ENCODE data around the gene SASH3.
"Not testable (repeated sequence)": the region's sequence is repeated elsewhere in the genome, so short reads cannot be mapped to it uniquely, and the experiment has no call there.

Gene SASH3

DNA sequence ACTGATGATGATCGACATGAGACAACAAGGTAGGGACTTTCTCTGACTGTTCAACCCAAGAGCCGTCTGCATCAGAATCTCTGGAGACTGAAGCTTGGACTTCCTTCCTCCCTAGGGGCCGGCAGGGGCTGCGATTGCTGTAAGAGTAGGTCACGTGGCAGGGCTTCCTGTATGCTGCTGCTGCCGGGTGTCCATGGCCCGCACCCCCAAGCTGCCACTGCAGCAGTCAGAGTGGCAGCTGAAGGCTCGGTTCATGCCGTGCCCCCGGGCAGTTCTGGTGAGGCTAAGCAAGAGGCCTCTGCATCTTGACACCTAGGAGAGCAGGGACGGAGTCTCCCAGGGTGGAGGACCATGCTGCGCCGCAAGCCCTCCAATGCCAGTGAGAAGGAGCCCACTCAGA is at the start of gene SASH3:
TSS of gene SASH3 (plus strand) at position 203 of the 400 bp plus-strand sequence. CDS start at position 352, 149 bp downstream.
- no peak for DNase-seq
- no peak for TF ChIP-seq GATA1 (IDR thresholded peaks at IDR 0.05; ENCODE audit: low read depth, low read length)
- no peak for TF ChIP-seq POLR2A (IDR thresholded peaks at IDR 0.05; ENCODE audit: low read length)

DNA sequence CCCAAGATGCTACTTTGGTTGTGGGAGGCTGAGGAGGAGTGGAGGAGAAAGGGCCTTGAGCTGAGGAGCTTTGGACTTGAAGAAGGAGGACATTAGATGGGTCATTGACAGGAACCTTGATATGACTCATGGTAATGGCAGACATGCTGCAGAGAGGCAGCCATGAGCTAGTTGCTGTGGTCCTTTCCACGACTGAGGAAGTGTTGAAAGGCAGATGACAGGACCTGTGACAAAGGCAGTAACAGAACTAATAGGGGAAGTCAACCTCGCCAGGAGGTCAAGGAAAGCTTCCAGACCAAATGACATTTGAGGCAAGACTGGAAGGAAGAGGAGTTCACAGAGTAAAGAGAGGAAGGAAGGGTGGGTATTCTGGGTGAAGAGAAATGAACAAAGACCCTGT is 48.5 kb upstream of the SASH3 start:
- TF ChIP-seq POLR2A (IDR thresholded peaks at IDR 0.05; ENCODE audit: low read length), result no peak
- TF ChIP-seq GATA1 (IDR thresholded peaks at IDR 0.05; ENCODE audit: low read depth, low read length), result no peak
- DNase-seq, result no peak

- DNase-seq, result no peak
- no peak for TF ChIP-seq POLR2A (IDR thresholded peaks at IDR 0.05; ENCODE audit: low read length)
- no peak for TF ChIP-seq GATA1 (IDR thresholded peaks at IDR 0.05; ENCODE audit: low read depth, low read length)
These were observed 46.9 kb upstream of the SASH3 start for GRCh38 chrX:129732857-129733256.

DNA sequence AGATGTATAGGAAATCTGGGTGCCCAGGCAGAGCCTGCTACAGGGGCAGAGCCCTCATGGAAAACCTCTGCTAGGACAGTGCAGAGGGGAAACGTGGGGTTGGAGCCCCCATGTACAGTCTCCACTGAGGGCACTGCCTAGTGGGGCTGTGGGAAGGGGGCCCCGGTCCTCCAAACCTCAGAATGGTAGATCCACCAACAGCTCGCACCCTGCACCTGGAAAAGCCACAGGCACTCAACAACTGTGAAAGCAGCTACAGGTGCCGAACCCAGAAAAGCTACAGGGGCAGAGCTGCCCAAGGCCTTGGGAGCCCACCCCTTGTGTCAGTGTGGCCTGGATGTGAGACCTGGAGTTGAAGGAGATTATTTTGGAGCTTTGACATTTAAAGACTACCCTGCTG is 46.4 kb upstream of the SASH3 start:
- TF ChIP-seq GATA1 (IDR thresholded peaks at IDR 0.05; ENCODE audit: low read depth, low read length) (no peak), POLR2A (IDR thresholded peaks at IDR 0.05; ENCODE audit: low read length) (no peak)
- DNase-seq, result no peak

DNA sequence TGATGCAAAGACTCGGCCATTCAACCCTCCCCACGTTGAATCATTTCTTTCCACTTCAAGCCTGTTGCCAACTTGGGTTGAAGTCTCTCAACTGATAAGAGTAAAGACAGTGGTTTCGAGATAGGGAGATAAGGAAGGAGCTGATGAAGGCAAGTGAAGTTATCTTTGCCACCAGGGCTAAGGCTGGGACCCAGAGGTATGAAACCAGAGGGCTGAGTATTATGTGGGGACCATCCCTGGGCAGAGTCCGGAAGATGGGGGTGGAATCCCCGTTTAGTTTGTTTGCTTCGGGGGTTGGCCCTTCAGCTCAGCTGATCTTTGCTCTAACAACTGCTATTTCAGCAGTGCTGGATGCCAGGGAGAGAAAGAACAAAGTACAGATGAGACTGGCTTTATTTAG is 43.3 kb upstream of the SASH3 start:
- peak in 1 of 2 experiments; percentile 2 for DNase-seq
- TF ChIP-seq GATA1 (IDR thresholded peaks at IDR 0.05; ENCODE audit: low read depth, low read length) (no peak), POLR2A (IDR thresholded peaks at IDR 0.05; ENCODE audit: low read length) (no peak)

DNA sequence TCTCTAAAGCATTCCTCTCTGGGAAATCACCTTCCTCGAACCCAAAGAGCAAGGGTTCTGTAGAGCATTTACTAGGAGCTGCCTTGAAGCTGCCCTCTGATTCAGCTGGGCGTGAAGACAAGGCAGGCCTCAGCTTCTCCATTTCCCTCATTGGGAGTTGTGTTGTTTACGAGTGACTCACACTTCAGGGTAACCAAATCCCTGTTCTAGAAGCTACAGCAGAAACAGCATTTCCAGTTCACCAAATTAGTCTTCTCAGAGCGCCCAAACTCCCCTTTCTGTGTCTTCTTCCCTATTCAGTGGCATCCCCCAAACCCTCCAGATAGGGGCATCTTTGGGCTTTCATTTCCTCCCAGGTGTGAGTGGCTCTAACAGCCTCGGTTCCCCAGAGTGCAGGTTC is 41.8 kb upstream of the SASH3 start:
- no peak for DNase-seq
- TF ChIP-seq GATA1 (IDR thresholded peaks at IDR 0.05; ENCODE audit: low read depth, low read length) (no peak), POLR2A (IDR thresholded peaks at IDR 0.05; ENCODE audit: low read length) (no peak)

- no peak for DNase-seq
- TF ChIP-seq GATA1 (IDR thresholded peaks at IDR 0.05; ENCODE audit: low read depth, low read length), result no peak
- no peak for TF ChIP-seq POLR2A (IDR thresholded peaks at IDR 0.05; ENCODE audit: low read length)
These were observed 41.1 kb upstream of the SASH3 start, which contains the start of gene XPNPEP2 for GRCh38 chrX:129738466-129739308. Gene XPNPEP2 (plus strand): TSS chrX:129738979. CDS start chrX:129739214, 235 bp downstream.

DNA sequence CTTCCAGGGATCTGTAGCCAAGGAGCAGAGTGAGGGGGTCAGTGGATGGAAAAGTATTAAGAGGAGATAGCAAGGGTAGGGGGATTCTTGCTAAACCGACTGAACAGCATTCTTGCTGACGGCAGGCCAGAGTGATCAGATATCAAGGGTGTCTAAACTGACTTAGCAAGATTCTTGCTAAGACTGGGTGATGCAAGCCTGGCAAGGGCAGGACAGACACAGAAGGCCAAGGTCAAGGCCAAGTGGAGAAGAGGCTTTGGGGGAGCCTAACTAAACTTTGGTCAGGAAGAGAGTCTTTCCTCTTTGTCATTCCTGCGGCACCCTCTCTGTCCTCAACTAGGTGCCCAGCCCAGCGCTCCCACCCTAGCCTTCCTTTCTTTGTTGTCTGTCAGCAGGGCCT is 40.2 kb upstream of the SASH3 start:
- peak; percentile 2 to 44 for DNase-seq

GRCh38 chrX:129741880-129742758 is 37.6 kb upstream of the SASH3 start:
- TF ChIP-seq POLR2A (IDR thresholded peaks at IDR 0.05; ENCODE audit: low read length), result no peak
- no peak for TF ChIP-seq GATA1 (IDR thresholded peaks at IDR 0.05; ENCODE audit: low read depth, low read length)
- no peak for DNase-seq

More for the DNA sequence above, 40.2 kb upstream of the SASH3 start:
- TF ChIP-seq GATA1 (IDR thresholded peaks at IDR 0.05; ENCODE audit: low read depth, low read length), result no peak
- no peak for TF ChIP-seq POLR2A (IDR thresholded peaks at IDR 0.05; ENCODE audit: low read length)

DNA sequence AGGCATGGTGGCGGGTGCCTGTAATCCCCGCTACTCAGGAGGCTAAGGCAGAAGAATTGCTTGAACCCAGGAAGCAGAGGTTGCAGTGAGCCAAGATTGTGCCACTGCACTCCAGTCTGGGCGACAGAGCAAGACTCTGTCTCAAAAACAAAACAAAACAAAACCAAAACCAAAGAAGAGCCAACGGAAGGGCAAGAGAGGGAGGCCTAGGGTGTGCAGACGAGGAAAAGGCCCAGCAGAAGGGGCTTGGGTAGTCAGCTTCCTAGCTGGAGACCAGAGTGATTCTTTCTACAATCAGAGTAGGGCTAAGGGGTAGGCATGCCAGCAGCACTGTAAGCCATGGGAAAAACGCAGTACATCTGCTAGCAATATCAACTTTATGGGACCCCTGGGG is 37.0 kb upstream of the SASH3 start:
- not testable (repeated sequence) for DNase-seq

GRCh38 chrX:129743821-129744220 is 35.9 kb upstream of the SASH3 start:
- no peak for DNase-seq
- TF ChIP-seq POLR2A (IDR thresholded peaks at IDR 0.05; ENCODE audit: low read length), result no peak
- TF ChIP-seq GATA1 (IDR thresholded peaks at IDR 0.05; ENCODE audit: low read depth, low read length), result no peak

- TF ChIP-seq GATA1 (IDR thresholded peaks at IDR 0.05; ENCODE audit: low read depth, low read length) (no peak), POLR2A (IDR thresholded peaks at IDR 0.05; ENCODE audit: low read length) (no peak)
- no peak for DNase-seq
These were observed 34.9 kb upstream of the SASH3 start for GRCh38 chrX:129744861-129745321.

DNA sequence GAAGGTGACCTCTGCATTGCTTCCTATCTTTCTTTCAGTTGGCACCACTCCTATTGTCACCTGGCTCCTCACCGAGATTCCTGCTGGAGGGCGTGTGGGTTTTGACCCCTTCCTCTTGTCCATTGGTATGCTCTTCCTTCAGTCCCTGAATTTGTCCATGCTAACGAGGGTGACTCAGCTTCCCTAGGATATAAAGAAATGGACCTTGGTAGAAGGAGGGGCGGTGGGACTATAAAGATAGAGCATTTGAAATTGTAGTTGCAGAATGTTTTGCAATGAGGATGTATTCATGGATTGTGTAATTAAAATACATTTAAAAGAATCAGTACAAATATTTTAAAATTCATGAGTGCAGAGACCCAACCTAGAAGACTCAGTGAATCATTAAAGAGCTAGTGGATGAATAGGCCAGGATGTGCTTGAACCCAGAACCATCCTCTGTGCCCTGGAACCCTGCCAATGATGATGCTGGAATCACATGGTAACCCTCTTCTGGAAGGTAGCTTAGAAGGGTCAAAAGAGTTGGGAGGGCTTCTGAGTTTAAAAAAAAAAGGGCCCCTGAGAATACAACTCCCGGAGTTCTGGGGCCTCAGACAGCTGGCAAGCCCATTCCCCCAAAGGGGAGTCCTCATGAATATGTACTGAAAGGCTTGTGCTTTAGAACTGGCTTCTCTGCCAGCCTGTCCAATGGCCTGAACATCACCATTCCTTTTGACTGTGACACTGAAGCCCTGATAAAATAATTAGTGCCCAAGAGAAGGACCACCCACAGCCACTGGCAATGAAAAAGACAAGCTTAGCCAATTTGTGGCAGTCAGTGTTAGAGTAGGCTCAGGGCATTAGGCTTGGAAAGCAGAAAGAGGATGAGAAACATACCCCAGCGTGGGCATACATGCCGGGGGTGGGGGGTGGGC is 32.9 kb upstream of the SASH3 start:
- DNase-seq, result no peak
- no peak for TF ChIP-seq GATA1 (IDR thresholded peaks at IDR 0.05; ENCODE audit: low read depth, low read length)
- no peak for TF ChIP-seq POLR2A (IDR thresholded peaks at IDR 0.05; ENCODE audit: low read length)
